ENCODE results near the gene ADCY10.

GRCh38 chr1:167815650-167816049, 98.3 kb downstream of the ADCY10 start:
- TF ChIP-seq POLR2AphosphoS5 (IDR thresholded peaks at IDR 0.05; ENCODE audit: low read depth, low read length), result no peak
- TF ChIP-seq, protein P1, sequence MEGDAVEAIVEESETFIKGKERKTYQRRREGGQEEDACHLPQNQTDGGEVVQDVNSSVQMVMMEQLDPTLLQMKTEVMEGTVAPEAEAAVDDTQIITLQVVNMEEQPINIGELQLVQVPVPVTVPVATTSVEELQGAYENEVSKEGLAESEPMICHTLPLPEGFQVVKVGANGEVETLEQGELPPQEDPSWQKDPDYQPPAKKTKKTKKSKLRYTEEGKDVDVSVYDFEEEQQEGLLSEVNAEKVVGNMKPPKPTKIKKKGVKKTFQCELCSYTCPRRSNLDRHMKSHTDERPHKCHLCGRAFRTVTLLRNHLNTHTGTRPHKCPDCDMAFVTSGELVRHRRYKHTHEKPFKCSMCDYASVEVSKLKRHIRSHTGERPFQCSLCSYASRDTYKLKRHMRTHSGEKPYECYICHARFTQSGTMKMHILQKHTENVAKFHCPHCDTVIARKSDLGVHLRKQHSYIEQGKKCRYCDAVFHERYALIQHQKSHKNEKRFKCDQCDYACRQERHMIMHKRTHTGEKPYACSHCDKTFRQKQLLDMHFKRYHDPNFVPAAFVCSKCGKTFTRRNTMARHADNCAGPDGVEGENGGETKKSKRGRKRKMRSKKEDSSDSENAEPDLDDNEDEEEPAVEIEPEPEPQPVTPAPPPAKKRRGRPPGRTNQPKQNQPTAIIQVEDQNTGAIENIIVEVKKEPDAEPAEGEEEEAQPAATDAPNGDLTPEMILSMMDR (IDR thresholded peaks at IDR 0.05), result no peak
